CD14-positive monocyte (primary cell): ENCODE data around the gene TADA3. TPM values are rescaled to one million over a fixed set of nuclear protein-coding genes. Genes with fewer than 3 reads are reported as not detected.

ENCODE experiments used
- DNase-seq, 3 donors: peaks; one replicate each; pipeline ENCODE4 v3.0.0-alpha.2; 2011 to 2022
- H2AFZ ChIP-seq: 2 replicates; pipeline ENCODE4 v1.6.0; 2012; ENCODE audit warnings: mild to moderate bottlenecking, low read depth, low read length, inconsistent platforms; ENCODE audit not compliant: insufficient read depth, poor library complexity, severe bottlenecking
- H3K27ac ChIP-seq, 2 donors: 1 replicate in 1 of 2; 2 replicates in 1 of 2; pipeline ENCODE4 v1.5.1; 2012 to 2013; ENCODE audit warnings: low read length in 2 of 2, control low read depth in 1 of 2, inconsistent platforms in 1 of 2, low read depth in 1 of 2, mild to moderate bottlenecking in 1 of 2
- H3K27me3 ChIP-seq, 2 donors: one replicate each; pipeline versions ENCODE4 v1.6.0 to v1.6.1; 2011 to 2013; ENCODE audit warnings: low read length in 2 of 2; ENCODE audit not compliant: control insufficient read depth in 2 of 2, insufficient read depth in 2 of 2
- H3K36me3 ChIP-seq, 2 donors: replicated peaks in 1 of 2; 1 replicate in 1 of 2; 2 replicates in 1 of 2; pipeline versions ENCODE4 v1.5.1 to v1.6.1; 2012 to 2013; ENCODE audit warnings: low read length in 2 of 2, control low read depth in 1 of 2, inconsistent platforms in 1 of 2, mild to moderate bottlenecking in 1 of 2; ENCODE audit not compliant: insufficient read depth in 2 of 2, control insufficient read depth in 1 of 2
- H3K4me1 ChIP-seq, 2 donors: 1 replicate in 1 of 2; 2 replicates in 1 of 2; pipeline versions ENCODE4 v1.5.1 to v1.6.1; 2012 to 2013; ENCODE audit warnings: low read length in 2 of 2, control low read depth in 1 of 2, inconsistent platforms in 1 of 2, mild to moderate bottlenecking in 1 of 2, moderate library complexity in 1 of 2; ENCODE audit not compliant: insufficient read depth in 2 of 2, control insufficient read depth in 1 of 2
- H3K4me2 ChIP-seq: replicated peaks from 2 replicates; pipeline ENCODE3; 2012; ENCODE audit warnings: low read length, moderate library complexity, mild to moderate bottlenecking; ENCODE audit not compliant: poor library complexity, severe bottlenecking; ENCODE audit errors: extremely low read depth
- H3K4me3 ChIP-seq, 3 experiments: fragments of 200-600 bp in 1 of 3; sonication (generic) in 1 of 3; replicated peaks in 1 of 3; 1 replicate in 2 of 3; 2 replicates in 1 of 3; pipeline ENCODE4 v1.5.1; 2011 to 2013; ENCODE audit warnings: low read length in 3 of 3, mild to moderate bottlenecking in 3 of 3, control low read depth in 2 of 3, low read depth in 2 of 3, inconsistent platforms in 1 of 3, moderate library complexity in 1 of 3
- H3K79me2 ChIP-seq: 2 replicates; pipeline ENCODE4 v1.6.0; 2012; ENCODE audit warnings: mild to moderate bottlenecking, control low read depth, inconsistent platforms, low read length, moderate library complexity; ENCODE audit not compliant: insufficient read depth
- H3K9ac ChIP-seq: 2 replicates; pipeline ENCODE4 v1.6.0; 2017; ENCODE audit warnings: low read length, mild to moderate bottlenecking; ENCODE audit not compliant: insufficient read depth, poor library complexity, severe bottlenecking
- H3K9me3 ChIP-seq, 2 donors: replicated peaks in 1 of 2; 1 replicate in 1 of 2; 2 replicates in 1 of 2; pipeline versions ENCODE4 v1.5.1 to v1.6.1; 2012 to 2013; ENCODE audit warnings: low read length in 2 of 2, control low read depth in 1 of 2; ENCODE audit not compliant: control insufficient read depth in 1 of 2, insufficient read depth in 1 of 2
- H4K20me1 ChIP-seq: 2 replicates; pipeline ENCODE4 v1.6.0; 2012; ENCODE audit warnings: mild to moderate bottlenecking, low read length, control low read depth, moderate library complexity; ENCODE audit not compliant: insufficient read depth
- H3K27ac Mint-ChIP-seq, 7 donors: one replicate each; pipeline ENCODE4 v1.8.0; 2020; ENCODE audit warnings: mild to moderate bottlenecking in 7 of 7, mixed read lengths in 7 of 7, moderate library complexity in 6 of 7, inconsistent platforms in 2 of 7
- H3K27me3 Mint-ChIP-seq, 3 donors: one replicate each; pipeline ENCODE4 v1.8.0; 2021 to 2022; ENCODE audit warnings: low read depth in 3 of 3, mild to moderate bottlenecking in 3 of 3, mixed read lengths in 3 of 3, moderate library complexity in 3 of 3, inconsistent platforms in 1 of 3
- H3K36me3 Mint-ChIP-seq, 2 donors: one replicate each; pipeline ENCODE4 v1.8.0; 2020; ENCODE audit warnings: mixed read lengths in 2 of 2, inconsistent platforms in 1 of 2, mild to moderate bottlenecking in 1 of 2
- H3K4me1 Mint-ChIP-seq: one replicate; pipeline ENCODE4 v1.8.0; 2020; ENCODE audit warnings: mild to moderate bottlenecking, mixed read lengths
- H3K4me3 Mint-ChIP-seq, 2 donors: one replicate each; pipeline ENCODE4 v1.8.0; 2020; ENCODE audit warnings: mild to moderate bottlenecking in 2 of 2, mixed read lengths in 2 of 2, moderate library complexity in 1 of 2
- H3K9me3 Mint-ChIP-seq, 7 donors: one replicate each; pipeline ENCODE4 v1.8.0; 2020 to 2022; ENCODE audit warnings: mixed read lengths in 7 of 7, mild to moderate bottlenecking in 6 of 7, moderate library complexity in 6 of 7, inconsistent platforms in 2 of 7
- WGBS: methylation state at CpG from one replicate; pipeline ENCODE4 v1.1.5; 2013; ENCODE audit warnings: missing lambda C conversion rate; ENCODE audit not compliant: insufficient coverage; 5-methylcytosine and 5-hydroxymethylcytosine counted together
- intact Hi-C, 2 donors: fragments of 100-400 bp; cut with micrococcal nuclease; formaldehyde crosslinking; loops; one replicate each; pipeline versions ENCODE4 v1.15.0 to v1.15.1; 2023
- polyA plus RNA-seq, 3 donors: library from polyadenylated mRNA; depleted of rRNA in 1 of 3; unstranded in 2 of 3; stranded (reverse) in 1 of 3; fragments of 300-500 nt in 2 of 3; fragments of >200 nt in 1 of 3; fragmentation: Illumina TruSeq in 2 of 3; gene quantifications; 1 replicate in 2 of 3; 2 replicates in 1 of 3; pipeline ENCODE4 v1.2.3, GENCODE V29; 2012 to 2021
- TF ChIP-seq, protein P1 (sequence below): fragments of 200-600 bp; IDR thresholded peaks from one replicate; pipeline ENCODE4 v1.8.0; 2022; ENCODE audit warnings: antibody characterized with exemption, mild to moderate bottlenecking

The TADA3 gene
- polyA plus RNA-seq, 3 donors = 36.1 to 47.2 (median 46.9) TPM

DNA sequence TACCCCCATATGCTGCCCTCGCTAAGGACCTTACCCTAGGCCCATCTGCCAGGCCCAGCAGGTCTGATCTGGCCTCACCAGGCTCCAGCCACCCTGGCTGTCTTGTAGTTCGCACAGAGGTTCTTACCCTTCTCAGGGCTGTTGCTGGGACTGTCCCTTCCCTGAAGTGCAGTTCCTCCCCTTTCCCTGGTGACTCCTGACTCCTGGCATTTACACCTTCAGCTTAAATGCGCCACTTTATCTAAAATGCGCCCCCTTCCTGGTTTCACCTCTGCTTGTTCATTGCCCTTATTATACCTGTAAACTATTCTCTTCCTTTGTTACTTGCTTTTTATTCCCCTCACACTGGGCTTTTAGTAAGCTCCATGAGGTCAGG is 17.0 kb upstream of the TADA3 start:
- Histone ChIP-seq H3K27ac (peak overlapping the region; percentile 81 to 88), H3K4me1 (peaks cover 16 to 21% of the 10 kb centered on the region in 2 donors), H3K79me2 (peaks cover 8% of the 10 kb centered on the region), H3K9me3 (no peaks in the 10 kb centered on the region), H2AFZ (peak overlapping the region; percentile 87), H3K9ac (peak overlapping the region; percentile 85), H3K4me3 (peak overlapping the region; percentile 49 to 81 (median 61)), H3K4me2 (peak overlapping the region; percentile 97), H4K20me1 (peaks cover 29% of the 10 kb centered on the region), H3K36me3 (peaks cover 46 to 51% of the 10 kb centered on the region in 2 donors), H3K27me3 (no peaks in the 10 kb centered on the region)
- H3K36me3 Mint-ChIP-seq = peaks cover 54 to 62% of the 10 kb centered on the region in 2 donors
- H3K9me3 Mint-ChIP-seq = peaks cover 0 to 2% (median 0%) of the 10 kb centered on the region in 7 donors
- peak overlapping the region; percentile 93 to 96 (median 95) for H3K27ac Mint-ChIP-seq
- no peak for DNase-seq
- H3K4me3 Mint-ChIP-seq = peak overlapping the region; percentile 93 to 94
- WGBS = 88% methylated on average over 4 of the region's 4 CpGs
- TF ChIP-seq, protein P1, sequence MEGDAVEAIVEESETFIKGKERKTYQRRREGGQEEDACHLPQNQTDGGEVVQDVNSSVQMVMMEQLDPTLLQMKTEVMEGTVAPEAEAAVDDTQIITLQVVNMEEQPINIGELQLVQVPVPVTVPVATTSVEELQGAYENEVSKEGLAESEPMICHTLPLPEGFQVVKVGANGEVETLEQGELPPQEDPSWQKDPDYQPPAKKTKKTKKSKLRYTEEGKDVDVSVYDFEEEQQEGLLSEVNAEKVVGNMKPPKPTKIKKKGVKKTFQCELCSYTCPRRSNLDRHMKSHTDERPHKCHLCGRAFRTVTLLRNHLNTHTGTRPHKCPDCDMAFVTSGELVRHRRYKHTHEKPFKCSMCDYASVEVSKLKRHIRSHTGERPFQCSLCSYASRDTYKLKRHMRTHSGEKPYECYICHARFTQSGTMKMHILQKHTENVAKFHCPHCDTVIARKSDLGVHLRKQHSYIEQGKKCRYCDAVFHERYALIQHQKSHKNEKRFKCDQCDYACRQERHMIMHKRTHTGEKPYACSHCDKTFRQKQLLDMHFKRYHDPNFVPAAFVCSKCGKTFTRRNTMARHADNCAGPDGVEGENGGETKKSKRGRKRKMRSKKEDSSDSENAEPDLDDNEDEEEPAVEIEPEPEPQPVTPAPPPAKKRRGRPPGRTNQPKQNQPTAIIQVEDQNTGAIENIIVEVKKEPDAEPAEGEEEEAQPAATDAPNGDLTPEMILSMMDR = no peak
- H3K27me3 Mint-ChIP-seq = peaks cover 0 to 5% (median 0%) of the 10 kb centered on the region in 3 donors
- H3K4me1 Mint-ChIP-seq = peaks cover 30% of the 10 kb centered on the region
- intact Hi-C loops = no loop called here

DNA sequence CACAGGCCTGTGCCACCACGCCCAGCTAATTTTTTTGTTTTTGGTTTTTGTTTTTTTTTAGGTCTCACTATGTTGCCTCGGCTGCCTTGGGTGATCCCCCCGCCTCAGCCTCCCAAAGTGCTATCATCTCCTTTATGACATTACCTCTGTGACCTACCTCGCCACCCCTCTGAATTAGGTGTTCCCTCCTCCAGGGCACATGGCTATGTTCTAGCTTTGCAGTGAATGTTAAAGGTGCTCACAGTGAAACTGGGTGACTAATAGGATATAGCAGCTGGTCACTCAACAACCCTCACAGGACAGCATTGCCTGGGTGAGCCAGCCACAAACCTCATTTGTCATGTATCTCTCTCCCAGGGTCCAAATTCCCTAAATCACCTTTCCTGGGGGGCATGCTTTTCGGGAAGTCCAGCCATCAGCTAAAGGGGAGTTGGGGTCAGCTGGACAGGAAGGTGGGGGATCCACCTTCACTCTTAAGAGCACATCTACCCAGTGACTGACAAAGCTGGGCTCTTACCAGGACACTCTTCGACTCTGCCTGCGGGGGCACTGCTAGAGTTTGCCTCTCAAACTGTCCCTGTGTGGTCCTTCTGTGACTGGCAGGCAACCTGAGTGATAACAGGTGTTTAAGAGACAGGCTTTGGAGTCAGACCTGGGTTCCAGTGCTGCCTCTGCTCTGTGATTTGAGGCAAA is 16.2 kb upstream of the TADA3 start:
- Mint-ChIP-seq H3K27me3 (peaks cover 0 to 5% (median 0%) of the 10 kb centered on the region in 3 donors), H3K27ac (peak overlapping the region; percentile 16 to 96 (median 95)), H3K4me1 (peaks cover 30% of the 10 kb centered on the region), H3K36me3 (peaks cover 56 to 63% of the 10 kb centered on the region in 2 donors), H3K9me3 (peaks cover 0 to 2% (median 0%) of the 10 kb centered on the region in 7 donors), H3K4me3 (no peak overlapping the region)
- TF ChIP-seq, protein P1 = no peak
- Histone ChIP-seq H3K9ac (no peak overlapping the region), H3K4me2 (no peak overlapping the region), H3K79me2 (peaks cover 16% of the 10 kb centered on the region), H3K9me3 (no peaks in the 10 kb centered on the region), H3K27me3 (no peaks in the 10 kb centered on the region), H3K27ac (peak overlapping the region; percentile 81 to 88), H3K4me3 (no peak overlapping the region), H4K20me1 (peaks cover 37% of the 10 kb centered on the region), H3K36me3 (peaks cover 52 to 53% of the 10 kb centered on the region in 2 donors), H2AFZ (no peak overlapping the region), H3K4me1 (peaks cover 16 to 21% of the 10 kb centered on the region in 2 donors)
- intact Hi-C loops = no loop called here
- no CpG with 5 or more reads among the region's 7 CpGs for WGBS
- peak in 1 of 3 donors; percentile 18 for DNase-seq
